BE2C (cell line): ENCODE results near the gene CEP120.

ENCODE experiments used
- DNase-seq: peaks from one replicate; pipeline ENCODE4 v3.0.0-alpha.2; 2020
- H3K27me3 ChIP-seq: fragments of 250-450 bp; sonication (Bioruptor Pico); 2 replicates; pipeline ENCODE4 v1.5.1; 2020; ENCODE audit warnings: mild to moderate bottlenecking
- H3K36me3 ChIP-seq: fragments of 250-450 bp; sonication (Bioruptor Pico); 2 replicates; pipeline ENCODE4 v1.5.1; 2020; ENCODE audit warnings: mild to moderate bottlenecking
- H3K4me1 ChIP-seq: fragments of 250-450 bp; sonication (Bioruptor Pico); 2 replicates; pipeline ENCODE4 v1.5.1; 2020
- H3K4me3 ChIP-seq: 2 replicates; pipeline ENCODE4 v1.5.1; 2011; ENCODE audit warnings: low read depth, low read length
- H3K9me3 ChIP-seq: fragments of 250-450 bp; sonication (Bioruptor Pico); 2 replicates; pipeline ENCODE4 v1.5.1; 2020
- CTCF ChIP-seq: IDR thresholded peaks from 2 replicates; pipeline ENCODE4 v1.5.1; 2012; ENCODE audit warnings: mild to moderate bottlenecking, low read depth, low read length

Gene CEP120

DNA sequence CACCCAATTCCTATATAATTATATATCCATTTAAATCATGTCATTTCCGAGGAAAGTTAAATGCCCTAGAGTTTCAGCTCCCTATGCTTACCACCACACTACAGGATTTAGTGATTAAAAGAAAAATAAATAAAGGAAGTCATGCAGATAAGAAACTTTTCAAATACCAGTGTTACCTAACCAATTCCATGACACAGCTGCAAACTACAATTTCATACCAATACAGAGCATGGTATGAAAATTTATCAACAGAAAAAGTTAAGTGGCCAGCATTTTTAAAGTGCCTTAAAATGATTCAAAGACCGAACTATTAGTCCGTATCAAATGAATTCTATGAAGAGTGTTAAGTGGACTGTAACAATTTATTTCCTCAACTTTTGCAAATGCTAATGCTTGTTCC is 35.9 kb downstream of the CEP120 start:
- DNase-seq, result no peak
- peaks cover 32% of the 10 kb centered on the region for H3K36me3 ChIP-seq
- no peak overlapping the region for H3K4me3 ChIP-seq
- no peaks in the 10 kb centered on the region for H3K9me3 ChIP-seq
- no peak for TF ChIP-seq CTCF
- no peaks in the 10 kb centered on the region for H3K4me1 ChIP-seq
- H3K27me3 ChIP-seq, result no peaks in the 10 kb centered on the region

GRCh38 chr5:123382252-123382651 is 41.0 kb downstream of the CEP120 start:
- no peaks in the 10 kb centered on the region for H3K4me1 ChIP-seq
- no peak for DNase-seq
- no peak for TF ChIP-seq CTCF
- no peaks in the 10 kb centered on the region for H3K27me3 ChIP-seq
- no peaks in the 10 kb centered on the region for H3K9me3 ChIP-seq
- peaks cover 14% of the 10 kb centered on the region for H3K36me3 ChIP-seq
- no peak overlapping the region for H3K4me3 ChIP-seq

DNA sequence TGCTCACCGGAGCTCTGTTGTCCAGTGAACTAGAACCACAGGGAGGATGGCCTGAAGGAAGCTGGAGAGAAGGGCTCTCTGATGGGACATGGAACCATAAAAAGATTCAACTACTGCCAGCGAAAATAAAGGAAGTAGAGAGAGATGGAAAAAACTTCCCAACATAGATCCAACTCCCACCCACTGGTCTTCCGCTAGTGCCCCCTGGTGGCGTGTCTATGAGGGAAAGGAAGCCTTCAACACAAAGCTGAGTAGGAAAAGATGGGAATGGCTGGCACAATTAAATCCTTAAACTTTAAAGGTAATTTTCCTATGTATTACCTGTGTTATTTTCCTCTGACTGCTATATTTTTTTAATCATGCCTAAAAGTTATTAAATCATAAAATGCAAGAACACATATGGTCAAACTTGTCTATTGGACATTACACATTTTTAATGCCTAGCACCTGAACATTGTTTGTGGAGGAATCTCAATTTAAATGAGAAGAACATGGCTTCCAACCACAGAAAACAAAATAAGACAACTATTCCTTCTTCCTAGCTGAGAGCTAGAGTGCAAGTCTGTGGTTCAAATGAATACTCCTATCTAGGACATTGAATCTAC is 51.5 kb downstream of the CEP120 start:
- DNase-seq, result peak; percentile 80
- Histone ChIP-seq H3K4me1 (no peaks in the 10 kb centered on the region), H3K4me3 (no peak overlapping the region), H3K27me3 (no peaks in the 10 kb centered on the region), H3K36me3 (peaks cover 21% of the 10 kb centered on the region), H3K9me3 (no peaks in the 10 kb centered on the region)
- peak; percentile 84 for TF ChIP-seq CTCF

DNA sequence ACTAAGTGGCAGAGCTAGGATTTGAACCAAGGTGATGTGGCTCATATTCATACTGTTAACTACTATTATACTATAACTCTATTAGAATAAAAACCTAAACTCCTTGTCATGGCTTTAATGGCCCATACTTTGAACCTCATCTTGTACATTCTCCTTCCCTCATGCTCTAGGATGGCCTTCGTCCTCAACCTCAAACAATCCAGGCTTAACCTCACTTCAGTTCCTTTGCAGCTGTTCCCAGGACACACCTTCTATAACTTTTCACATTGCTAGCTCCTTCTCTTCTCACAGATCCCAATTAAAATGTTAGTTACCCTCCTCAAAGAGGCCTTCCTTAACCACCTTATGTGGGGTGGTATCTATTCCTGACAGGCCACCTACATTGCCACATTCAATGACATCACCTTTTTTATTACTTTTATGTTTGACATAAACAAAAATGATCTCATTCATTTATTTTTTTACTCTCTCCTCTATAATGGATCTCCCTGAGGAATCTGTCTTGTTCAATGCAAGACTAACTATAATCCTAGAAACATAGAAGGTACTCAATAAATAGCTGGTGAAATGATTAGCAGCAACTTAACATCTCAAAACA is 53.7 kb downstream of the CEP120 start:
- DNase-seq, result no peak
- H3K27me3 ChIP-seq, result no peaks in the 10 kb centered on the region
- H3K4me1 ChIP-seq, result no peaks in the 10 kb centered on the region
- peaks cover 11% of the 10 kb centered on the region for H3K36me3 ChIP-seq
- H3K9me3 ChIP-seq, result no peaks in the 10 kb centered on the region
- no peak overlapping the region for H3K4me3 ChIP-seq
- TF ChIP-seq CTCF, result no peak

DNA sequence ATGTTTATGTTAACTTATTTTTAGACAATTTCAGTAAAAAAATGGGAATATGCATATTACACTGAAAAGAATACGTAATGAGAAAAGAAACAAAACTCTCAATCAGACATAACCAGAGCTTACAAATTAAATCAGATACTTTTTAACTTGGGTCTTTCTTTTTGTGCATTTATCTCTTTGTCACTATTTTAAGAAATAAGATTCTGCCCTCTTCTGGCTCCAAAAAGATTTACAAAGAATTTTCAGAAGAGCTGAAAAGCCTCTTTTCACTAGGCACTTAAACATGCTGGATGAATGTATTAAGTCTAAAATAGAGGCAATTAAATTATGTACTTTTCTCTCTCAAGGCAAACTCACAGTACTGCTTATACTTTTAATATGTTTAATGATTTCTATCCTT is 55.5 kb downstream of the CEP120 start:
- Histone ChIP-seq H3K27me3 (no peaks in the 10 kb centered on the region), H3K4me3 (no peak overlapping the region), H3K9me3 (no peaks in the 10 kb centered on the region), H3K4me1 (no peaks in the 10 kb centered on the region), H3K36me3 (peaks cover 11% of the 10 kb centered on the region)
- no peak for DNase-seq
- peak; percentile 28; the same call in 1 of the 2 replicates for TF ChIP-seq CTCF

DNA sequence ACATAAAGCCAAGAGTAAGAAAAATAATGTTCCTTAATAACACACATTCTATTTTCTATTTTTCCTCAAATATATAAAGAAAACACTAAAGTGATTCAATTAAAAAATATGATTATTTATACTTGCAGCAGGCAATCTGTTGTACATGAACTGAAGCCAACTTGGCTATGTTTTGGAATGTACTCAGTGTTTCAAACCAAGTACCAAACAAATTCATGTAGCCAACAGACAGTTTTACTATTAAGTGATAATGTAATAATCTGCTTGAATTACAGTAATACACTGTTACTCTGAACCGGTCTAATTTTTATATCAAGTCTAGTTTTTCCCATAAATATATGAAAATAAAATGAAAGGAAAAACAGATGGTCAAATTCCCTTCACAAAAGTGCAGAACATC is 58.0 kb downstream of the CEP120 start:
- H3K36me3 ChIP-seq, result no peaks in the 10 kb centered on the region; the same call in 1 of the 2 replicates
- no peak overlapping the region for H3K4me3 ChIP-seq
- no peak for TF ChIP-seq CTCF
- H3K27me3 ChIP-seq, result no peaks in the 10 kb centered on the region
- no peaks in the 10 kb centered on the region for H3K9me3 ChIP-seq
- DNase-seq, result no peak
- H3K4me1 ChIP-seq, result no peaks in the 10 kb centered on the region; the same call in 1 of the 2 replicates
